DOHH2 (cell line): ENCODE results near the gene ZNF737.
"Not testable (repeated sequence)": the region's sequence is repeated elsewhere in the genome, so short reads cannot be mapped to it uniquely, and the experiment has no call there.

Experiments
- EZH2phosphoT487 ChIP-seq: fragments of 200-600 bp; sonication (generic); IDR thresholded peaks from 2 replicates; pipeline ENCODE4 v1.6.1; 2017; ENCODE audit warnings: borderline replicate concordance, mild to moderate bottlenecking, antibody characterized with exemption, low read length, moderate library complexity, mixed read lengths
- TF ChIP-seq, protein P1 (sequence below): fragments of 200-600 bp; sonication (generic); IDR thresholded peaks from one replicate; pipeline ENCODE4 v1.5.1; 2014; ENCODE audit warnings: antibody characterized with exemption, mild to moderate bottlenecking, low read depth, low read length; ENCODE audit not compliant: poor library complexity, severe bottlenecking

DNA sequence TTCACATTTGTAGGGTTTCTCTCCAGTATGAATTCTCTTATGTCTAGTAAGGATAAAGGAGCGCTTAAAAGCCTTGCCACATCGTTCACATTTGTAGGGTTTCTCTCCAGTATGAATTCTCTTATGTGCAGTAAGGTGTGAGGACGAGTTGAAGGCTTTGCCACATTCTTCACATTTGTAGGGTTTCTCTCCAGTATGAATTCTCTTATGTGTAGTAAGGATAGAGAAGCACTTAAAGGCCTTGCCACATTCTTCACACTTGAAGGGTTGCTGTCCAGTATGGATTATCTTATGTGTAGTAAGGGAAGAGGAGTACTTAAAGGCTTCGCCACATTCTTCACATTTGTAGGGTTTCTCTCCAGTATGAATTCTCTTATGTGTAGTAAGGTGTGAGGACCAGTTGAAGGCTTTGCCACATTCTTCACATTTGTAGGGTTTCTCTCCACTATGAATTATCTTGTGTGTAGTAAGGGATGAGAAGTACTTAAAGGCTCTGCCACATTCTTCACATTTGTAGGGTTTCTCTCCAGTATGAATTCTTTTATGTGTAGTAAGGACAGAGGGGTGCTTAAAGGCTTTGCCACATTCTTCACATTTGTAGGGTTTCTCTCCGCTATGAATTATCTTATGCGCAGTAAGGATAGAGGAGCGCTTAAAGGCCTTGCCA is 20.8 kb downstream of the ZNF737 start:
- TF ChIP-seq, protein P1, sequence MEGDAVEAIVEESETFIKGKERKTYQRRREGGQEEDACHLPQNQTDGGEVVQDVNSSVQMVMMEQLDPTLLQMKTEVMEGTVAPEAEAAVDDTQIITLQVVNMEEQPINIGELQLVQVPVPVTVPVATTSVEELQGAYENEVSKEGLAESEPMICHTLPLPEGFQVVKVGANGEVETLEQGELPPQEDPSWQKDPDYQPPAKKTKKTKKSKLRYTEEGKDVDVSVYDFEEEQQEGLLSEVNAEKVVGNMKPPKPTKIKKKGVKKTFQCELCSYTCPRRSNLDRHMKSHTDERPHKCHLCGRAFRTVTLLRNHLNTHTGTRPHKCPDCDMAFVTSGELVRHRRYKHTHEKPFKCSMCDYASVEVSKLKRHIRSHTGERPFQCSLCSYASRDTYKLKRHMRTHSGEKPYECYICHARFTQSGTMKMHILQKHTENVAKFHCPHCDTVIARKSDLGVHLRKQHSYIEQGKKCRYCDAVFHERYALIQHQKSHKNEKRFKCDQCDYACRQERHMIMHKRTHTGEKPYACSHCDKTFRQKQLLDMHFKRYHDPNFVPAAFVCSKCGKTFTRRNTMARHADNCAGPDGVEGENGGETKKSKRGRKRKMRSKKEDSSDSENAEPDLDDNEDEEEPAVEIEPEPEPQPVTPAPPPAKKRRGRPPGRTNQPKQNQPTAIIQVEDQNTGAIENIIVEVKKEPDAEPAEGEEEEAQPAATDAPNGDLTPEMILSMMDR = not testable (repeated sequence)
- not testable (repeated sequence) for TF ChIP-seq EZH2phosphoT487
